GM10248 (cell line): ENCODE measurements around the gene FASN.
"Not testable (repeated sequence)": the region's sequence is repeated elsewhere in the genome, so short reads cannot be mapped to it uniquely, and the experiment has no call there.

ENCODE experiments used
- CTCF ChIA-PET: fragments of 300-600 bp; sonication (Branson Sonifier 250); formaldehyde crosslinking; extraction: SDS; loops from one replicate; lab custom pipeline; 2021; ENCODE audit warnings: antibody characterized with exemption; lab: Yijun Ruan, JAX
- POLR2A ChIA-PET: fragments of 350-650 bp; sonication (Branson Sonifier 250); formaldehyde crosslinking; extraction: SDS; loops from one replicate; lab custom pipeline; 2020; ENCODE audit warnings: antibody characterized with exemption; lab: Yijun Ruan, JAX
- DNase-seq: peaks from one replicate; pipeline ENCODE4 v3.0.0; 2012; ENCODE audit errors: extremely low spot score
- TF ChIP-seq, protein P1 (sequence below): IDR thresholded peaks from 2 replicates; pipeline ENCODE4 v1.5.1; 2012; ENCODE audit warnings: mild to moderate bottlenecking, low read depth; ENCODE audit errors: extremely low read depth, missing control alignments, control extremely low read depth

The FASN gene

DNA sequence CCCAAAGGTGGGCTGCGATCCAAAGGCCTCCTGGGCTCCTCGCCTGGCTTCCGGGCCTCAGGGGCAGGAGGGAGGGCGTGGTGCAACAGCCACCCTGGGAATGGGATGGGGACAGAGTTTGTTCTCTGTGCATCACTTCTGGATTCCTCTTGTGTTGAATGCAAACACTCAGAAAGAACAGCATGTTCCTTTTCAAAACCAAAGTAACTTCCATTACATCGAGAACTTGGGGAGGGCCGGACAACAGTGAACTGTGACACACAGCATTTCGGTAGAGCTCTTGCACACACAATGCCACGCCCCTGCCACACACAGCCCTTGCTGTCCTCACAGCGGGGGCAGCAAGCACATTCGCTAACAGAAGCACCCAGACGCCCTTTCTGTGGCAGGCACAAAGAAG is 36.1 kb upstream of the FASN start:
- ChIA-PET POLR2A (no interaction called here), CTCF (interaction anchor here (1.0 kb wide), 1 partner anchor 10 kb away, joined by 4 read pairs; no protein-coding TSS in a partner anchor)
- DNase-seq, result no peak
- TF ChIP-seq, protein P1, sequence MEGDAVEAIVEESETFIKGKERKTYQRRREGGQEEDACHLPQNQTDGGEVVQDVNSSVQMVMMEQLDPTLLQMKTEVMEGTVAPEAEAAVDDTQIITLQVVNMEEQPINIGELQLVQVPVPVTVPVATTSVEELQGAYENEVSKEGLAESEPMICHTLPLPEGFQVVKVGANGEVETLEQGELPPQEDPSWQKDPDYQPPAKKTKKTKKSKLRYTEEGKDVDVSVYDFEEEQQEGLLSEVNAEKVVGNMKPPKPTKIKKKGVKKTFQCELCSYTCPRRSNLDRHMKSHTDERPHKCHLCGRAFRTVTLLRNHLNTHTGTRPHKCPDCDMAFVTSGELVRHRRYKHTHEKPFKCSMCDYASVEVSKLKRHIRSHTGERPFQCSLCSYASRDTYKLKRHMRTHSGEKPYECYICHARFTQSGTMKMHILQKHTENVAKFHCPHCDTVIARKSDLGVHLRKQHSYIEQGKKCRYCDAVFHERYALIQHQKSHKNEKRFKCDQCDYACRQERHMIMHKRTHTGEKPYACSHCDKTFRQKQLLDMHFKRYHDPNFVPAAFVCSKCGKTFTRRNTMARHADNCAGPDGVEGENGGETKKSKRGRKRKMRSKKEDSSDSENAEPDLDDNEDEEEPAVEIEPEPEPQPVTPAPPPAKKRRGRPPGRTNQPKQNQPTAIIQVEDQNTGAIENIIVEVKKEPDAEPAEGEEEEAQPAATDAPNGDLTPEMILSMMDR, result no peak

- CTCF ChIA-PET, DNase-seq: not testable (repeated sequence)
- POLR2A ChIA-PET, result interaction anchor here (0.6 to 0.7 kb wide), 2 partner anchors 165 to 258 kb away, joined by 3 to 8 read pairs; no protein-coding TSS in a partner anchor
These were observed 35.3 kb upstream of the FASN start for GRCh38 chr17:82133166-82133953.

GRCh38 chr17:82129095-82129494 is 31.1 kb upstream of the FASN start:
- DNase-seq, result no peak
- ChIA-PET CTCF (interaction anchor here (2.3 kb wide), 1 partner anchor 23 kb away, joined by 6 read pairs; no protein-coding TSS in a partner anchor), POLR2A (no interaction called here)
- TF ChIP-seq, protein P1, result no peak

DNA sequence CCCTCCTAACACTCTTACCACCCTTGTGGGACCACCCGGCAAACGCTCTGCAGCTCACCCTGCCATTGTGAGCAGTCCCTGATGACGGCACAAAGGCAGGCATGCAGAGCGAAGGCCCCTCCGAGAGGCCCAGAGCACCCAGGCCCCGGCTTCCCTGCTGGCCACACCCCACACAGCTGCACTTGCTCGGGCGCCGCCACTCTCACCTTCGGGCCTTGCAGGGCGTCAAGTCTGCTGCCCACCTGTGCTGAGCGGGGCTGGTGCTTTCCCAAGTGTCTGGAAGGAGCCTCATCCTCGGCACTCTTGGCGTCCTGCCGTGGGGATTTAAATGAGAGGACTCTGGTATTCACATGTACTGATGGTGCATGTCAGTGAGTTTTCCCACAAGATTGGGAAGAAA is 30.3 kb upstream of the FASN start:
- ChIA-PET POLR2A (no interaction called here), CTCF (interaction anchor here (1.0 to 2.3 kb wide), 2 partner anchors 13 to 22 kb away, joined by 4 to 6 read pairs; no protein-coding TSS in a partner anchor)
- no peak for DNase-seq
- TF ChIP-seq, protein P1, result no peak

DNA sequence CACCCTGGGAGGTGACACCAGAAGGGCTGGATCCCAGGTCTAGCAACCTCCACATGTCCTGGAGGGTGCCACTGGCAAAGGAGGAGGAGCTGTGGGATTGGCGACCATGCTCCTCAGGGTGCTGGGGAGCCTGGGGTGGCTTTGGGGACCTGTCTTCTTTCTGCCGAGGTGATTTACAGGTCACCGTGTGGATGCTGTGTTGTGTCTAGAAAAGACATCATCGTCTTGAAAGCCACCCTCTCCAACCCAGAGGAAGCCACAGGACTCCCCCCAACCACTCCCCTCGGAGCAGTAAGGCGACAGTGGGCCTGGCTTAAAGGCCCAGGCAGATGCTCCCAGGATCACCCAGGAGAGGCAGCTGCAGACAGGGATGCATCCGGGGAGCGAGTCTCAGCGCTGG is 29.7 kb upstream of the FASN start:
- TF ChIP-seq, protein P1, result no peak
- CTCF ChIA-PET, result interaction anchor here (1.0 to 2.3 kb wide), 3 partner anchors 11 to 22 kb away, joined by 3 to 6 read pairs (median 4); no protein-coding TSS in a partner anchor
- DNase-seq, result no peak
- POLR2A ChIA-PET, result no interaction called here

- DNase-seq, result no peak
- TF ChIP-seq, protein P1, result no peak
- POLR2A ChIA-PET, result no interaction called here
- CTCF ChIA-PET, result interaction anchor here (1.0 to 2.3 kb wide), 3 partner anchors 12 to 21 kb away, joined by 3 to 6 read pairs (median 4); no protein-coding TSS in a partner anchor
These were observed 29.2 kb upstream of the FASN start for GRCh38 chr17:82127315-82127595.
